Activated B cell treated with CpG ODN at 0.5 μM for 24 hours (primary cell): Measurements from ENCODE around the gene RABGAP1L. TPM values are rescaled to one million over a fixed set of nuclear protein-coding genes. Genes with fewer than 3 reads are reported as not detected.

ENCODE experiments used
- ATAC-seq: fragments of 200-7000 bp; cut with Tn5 transposase; one replicate; pipeline ENCODE4 v1.10.0; 2021; ENCODE audit warnings: low read depth, mild to moderate bottlenecking, moderate library complexity
- CTCF ChIA-PET: fragments of 350-600 bp; sonication (Branson Sonifier 250); formaldehyde crosslinking; loops from one replicate; lab custom pipeline; 2021; ENCODE audit warnings: antibody characterized with exemption; lab: Charles Lee
- POLR2A ChIA-PET: fragments of 350-600 bp; sonication (Branson Sonifier 250); formaldehyde crosslinking; loops from one replicate; lab custom pipeline; 2021; ENCODE audit warnings: antibody characterized with exemption; lab: Charles Lee
- DNase-seq: peaks from one replicate; pipeline ENCODE4 v3.0.0; 2022
- H3K27ac Mint-ChIP-seq: one replicate; pipeline ENCODE4 v1.8.0; 2020; ENCODE audit warnings: mixed read lengths
- H3K27me3 Mint-ChIP-seq: one replicate; pipeline ENCODE4 v1.8.0; 2021; ENCODE audit warnings: mixed read lengths
- H3K36me3 Mint-ChIP-seq: one replicate; pipeline ENCODE4 v1.8.0; 2021; ENCODE audit warnings: low read depth, mixed read lengths
- H3K4me1 Mint-ChIP-seq: one replicate; pipeline ENCODE4 v1.8.0; 2021; ENCODE audit warnings: mixed read lengths
- H3K4me3 Mint-ChIP-seq: one replicate; pipeline ENCODE4 v1.8.0; 2020; ENCODE audit warnings: mild to moderate bottlenecking, mixed read lengths
- H3K9me3 Mint-ChIP-seq: one replicate; pipeline ENCODE4 v1.8.0; 2020; ENCODE audit warnings: mixed read lengths
- CTCF ChIP-seq: fragments of 200-600 bp; IDR thresholded peaks from one replicate; pipeline ENCODE4 v1.8.0; 2022; ENCODE audit warnings: antibody characterized with exemption, mild to moderate bottlenecking
- intact Hi-C: fragments of 100-400 bp; cut with micrococcal nuclease; formaldehyde crosslinking; loops from one replicate; pipeline ENCODE4 v1.15.1; 2024
- total RNA-seq: library from RNA; stranded (reverse); gene quantifications from 2 replicates; pipeline ENCODE4 v1.2.3, GENCODE V29; 2022

The RABGAP1L gene
- total RNA-seq, 1 donor from 2014 or later = 126 TPM

- Mint-ChIP-seq H3K4me1 (peaks cover 28% of the 10 kb centered on the region), H3K27ac (no peak overlapping the region), H3K27me3 (no peaks in the 10 kb centered on the region), H3K9me3 (peaks cover 10% of the 10 kb centered on the region), H3K36me3 (peaks cover 20% of the 10 kb centered on the region), H3K4me3 (no peak overlapping the region)
- intact Hi-C loops = loop anchor here (1.0 to 5.0 kb wide), 9 partner anchors 49 to 1473 kb away; partner anchors contain the start of genes RC3H1 and ZBTB37
- peak; percentile 23 for TF ChIP-seq CTCF
- ChIA-PET CTCF (interaction anchor here (0.6 to 2.2 kb wide), 27 partner anchors 11 to 1473 kb away, joined by 3 to 16 read pairs (median 4); partner anchors contain the start of genes KLHL20 and RC3H1), POLR2A (interaction anchor here (0.5 to 2.7 kb wide), 8 partner anchors 54 to 350 kb away, joined by 3 to 16 read pairs (median 5); partner anchors contain the start of genes GAS5, RABGAP1L, RC3H1 and ZBTB37)
- no peak for DNase-seq
- peak; percentile 81 for ATAC-seq
Measured at GRCh38 chr1:174217787-174218574, 58.7 kb downstream of the RABGAP1L start.

- no peak for TF ChIP-seq CTCF
- intact Hi-C loops = loop anchor here (5.0 kb wide), 3 partner anchors 222 to 787 kb away; no protein-coding TSS in a partner anchor
- H3K9me3 Mint-ChIP-seq = peaks cover 10% of the 10 kb centered on the region
- POLR2A ChIA-PET = interaction anchor here (0.6 to 2.7 kb wide), 4 partner anchors 60 to 811 kb away, joined by 5 to 16 read pairs (median 8); partner anchors contain the start of genes RABGAP1L and RC3H1
- no peak for ATAC-seq
- H3K4me3 Mint-ChIP-seq = no peak overlapping the region
- no peak for DNase-seq
- CTCF ChIA-PET = interaction anchor here (0.6 to 2.2 kb wide), 11 partner anchors 13 to 1474 kb away, joined by 3 to 16 read pairs (median 5); no protein-coding TSS in a partner anchor
- H3K27ac Mint-ChIP-seq = no peak overlapping the region
- H3K4me1 Mint-ChIP-seq = peaks cover 28% of the 10 kb centered on the region
- peaks cover 26% of the 10 kb centered on the region for H3K36me3 Mint-ChIP-seq
- no peaks in the 10 kb centered on the region for H3K27me3 Mint-ChIP-seq
Measured at GRCh38 chr1:174218983-174219382, 59.7 kb downstream of the RABGAP1L start.

- TF ChIP-seq CTCF = no peak
- intact Hi-C loops = loop anchor here (5.0 kb wide), 3 partner anchors 222 to 787 kb away; no protein-coding TSS in a partner anchor
- H3K27ac Mint-ChIP-seq = peak overlapping the region; percentile 87
- no peaks in the 10 kb centered on the region for H3K27me3 Mint-ChIP-seq
- POLR2A ChIA-PET = interaction anchor here (1.7 to 2.7 kb wide), 2 partner anchors 197 to 198 kb away, joined by 4 to 9 read pairs; partner anchors contain the start of gene RC3H1
- peak overlapping the region; percentile 73 for H3K4me3 Mint-ChIP-seq
- peaks cover 29% of the 10 kb centered on the region for H3K4me1 Mint-ChIP-seq
- DNase-seq = no peak
- CTCF ChIA-PET = interaction anchor here (1.4 kb wide), 1 partner anchor 42 kb away, joined by 4 read pairs; no protein-coding TSS in a partner anchor
- peaks cover 32% of the 10 kb centered on the region for H3K36me3 Mint-ChIP-seq
- peaks cover 8% of the 10 kb centered on the region for H3K9me3 Mint-ChIP-seq
- no peak for ATAC-seq
Measured at GRCh38 chr1:174219606-174220370, 60.5 kb downstream of the RABGAP1L start.

- no peak for DNase-seq
- ChIA-PET POLR2A (interaction anchor here (0.7 to 1.7 kb wide), 2 partner anchors 199 to 250 kb away, joined by 3 to 4 read pairs; partner anchors contain the start of gene RC3H1), CTCF (interaction anchor here (1.0 kb wide), 1 partner anchor 128 kb away, joined by 3 read pairs; no protein-coding TSS in a partner anchor)
- peak overlapping the region; percentile 73 for H3K27ac Mint-ChIP-seq
- H3K4me3 Mint-ChIP-seq = no peak overlapping the region
- peaks cover 48% of the 10 kb centered on the region for H3K36me3 Mint-ChIP-seq
- no peak for ATAC-seq
- intact Hi-C loops = no loop called here
- H3K9me3 Mint-ChIP-seq = peaks cover 2% of the 10 kb centered on the region
- H3K27me3 Mint-ChIP-seq = no peaks in the 10 kb centered on the region
- no peak for TF ChIP-seq CTCF
- peaks cover 43% of the 10 kb centered on the region for H3K4me1 Mint-ChIP-seq
Measured at GRCh38 chr1:174221681-174222080, 62.4 kb downstream of the RABGAP1L start.
